ENCODE results near the gene CRYBA4. TPM values are rescaled to one million over a fixed set of nuclear protein-coding genes. Genes with fewer than 3 reads are reported as not detected.

The CRYBA4 gene
- total RNA-seq, 4 donors from 2014 or later: not detected

- in situ Hi-C loops (cut with MboI; ENCODE audit: low sequenced_read_pairs in 4 of 4): no loop called here
- H3K9me3 ChIP-seq: no peaks in the 10 kb centered on the region
- H3K27me3 ChIP-seq: no peaks in the 10 kb centered on the region
- no peak overlapping the region for H3K4me3 ChIP-seq
- intact Hi-C loops (cut with DNase I; ENCODE audit: low total_unique reads): no loop called here
- no peak overlapping the region for H3K27ac ChIP-seq
- no peak for DNase-seq
- H3K36me3 ChIP-seq: no peaks in the 10 kb centered on the region
- TF ChIP-seq CTCF (IDR thresholded peaks at IDR 0.05 in 4 of 5, conservative IDR thresholded peaks at IDR 0.05 in 1 of 5): no peak
- TF ChIP-seq POLR2A (IDR thresholded peaks at IDR 0.05): no peak
- no peaks in the 10 kb centered on the region for H3K4me1 ChIP-seq
- ATAC-seq: no peak
These were observed 20.0 kb upstream of the CRYBA4 start for GRCh38 chr22:26601726-26602125.

- Histone ChIP-seq H3K27ac (no peak overlapping the region), H3K27me3 (no peaks in the 10 kb centered on the region), H3K36me3 (no peaks in the 10 kb centered on the region), H3K9me3 (no peaks in the 10 kb centered on the region), H3K4me1 (no peaks in the 10 kb centered on the region), H3K4me3 (no peak overlapping the region)
- in situ Hi-C loops (cut with MboI; ENCODE audit: low sequenced_read_pairs in 4 of 4): no loop called here
- no peak for DNase-seq
- intact Hi-C loops (cut with DNase I; ENCODE audit: low total_unique reads): no loop called here
- no peak for ATAC-seq
- no peak for TF ChIP-seq POLR2A (IDR thresholded peaks at IDR 0.05)
- no peak for TF ChIP-seq CTCF (IDR thresholded peaks at IDR 0.05 in 4 of 5, conservative IDR thresholded peaks at IDR 0.05 in 1 of 5)
These were observed 19.6 kb upstream of the CRYBA4 start for GRCh38 chr22:26602127-26602526.

- no peak overlapping the region for H3K4me3 ChIP-seq
- H3K27ac ChIP-seq: no peak overlapping the region
- H3K9me3 ChIP-seq: no peaks in the 10 kb centered on the region
- intact Hi-C loops (cut with DNase I; ENCODE audit: low total_unique reads): no loop called here
- no peaks in the 10 kb centered on the region for H3K4me1 ChIP-seq
- DNase-seq (no peak), ATAC-seq (no peak)
- in situ Hi-C loops (cut with MboI; ENCODE audit: low sequenced_read_pairs in 4 of 4): no loop called here
- H3K36me3 ChIP-seq: no peaks in the 10 kb centered on the region
- TF ChIP-seq CTCF (IDR thresholded peaks at IDR 0.05 in 4 of 5, conservative IDR thresholded peaks at IDR 0.05 in 1 of 5): no peak
- TF ChIP-seq POLR2A (IDR thresholded peaks at IDR 0.05): no peak
- H3K27me3 ChIP-seq: no peaks in the 10 kb centered on the region
These were observed 17.4 kb upstream of the CRYBA4 start for GRCh38 chr22:26604368-26604767.

GRCh38 chr22:26606611-26607010 lies 15.2 kb upstream of the CRYBA4 start:
- H3K4me3 ChIP-seq: no peak overlapping the region
- H3K4me1 ChIP-seq: no peaks in the 10 kb centered on the region
- intact Hi-C loops (cut with DNase I; ENCODE audit: low total_unique reads) (no loop called here), in situ Hi-C loops (cut with MboI; ENCODE audit: low sequenced_read_pairs in 4 of 4) (no loop called here)
- ATAC-seq: no peak
- H3K9me3 ChIP-seq: no peaks in the 10 kb centered on the region
- TF ChIP-seq POLR2A (IDR thresholded peaks at IDR 0.05) (no peak), CTCF (IDR thresholded peaks at IDR 0.05 in 4 of 5, conservative IDR thresholded peaks at IDR 0.05 in 1 of 5) (no peak)
- no peaks in the 10 kb centered on the region for H3K27me3 ChIP-seq
- DNase-seq: no peak
- no peaks in the 10 kb centered on the region for H3K36me3 ChIP-seq
- H3K27ac ChIP-seq: no peak overlapping the region

GRCh38 chr22:26608129-26608528 lies 13.6 kb upstream of the CRYBA4 start:
- H3K27me3 ChIP-seq: peaks cover 0 to 7% (median 3%) of the 10 kb centered on the region in 3 donors
- H3K4me3 ChIP-seq: no peak overlapping the region
- in situ Hi-C loops (cut with MboI; ENCODE audit: low sequenced_read_pairs in 4 of 4): no loop called here
- TF ChIP-seq CTCF (IDR thresholded peaks at IDR 0.05 in 4 of 5, conservative IDR thresholded peaks at IDR 0.05 in 1 of 5) (no peak), POLR2A (IDR thresholded peaks at IDR 0.05) (no peak)
- H3K36me3 ChIP-seq: no peaks in the 10 kb centered on the region
- ATAC-seq (no peak), DNase-seq (no peak)
- intact Hi-C loops (cut with DNase I; ENCODE audit: low total_unique reads): no loop called here
- no peak overlapping the region for H3K27ac ChIP-seq
- no peaks in the 10 kb centered on the region for H3K4me1 ChIP-seq
- H3K9me3 ChIP-seq: no peaks in the 10 kb centered on the region
